HG03066 (cell line): ENCODE measurements around the gene TPRA1.
"Not testable (repeated sequence)": the region's sequence is repeated elsewhere in the genome, so short reads cannot be mapped to it uniquely, and the experiment has no call there.

Source experiments
- ATAC-seq: cut with Tn5 transposase; IDR thresholded peaks from one replicate; pipeline ENCODE4 v1.9.1; 2021; ENCODE audit warnings: low read depth; ENCODE audit not compliant: unreplicated experiment

The TPRA1 gene

DNA sequence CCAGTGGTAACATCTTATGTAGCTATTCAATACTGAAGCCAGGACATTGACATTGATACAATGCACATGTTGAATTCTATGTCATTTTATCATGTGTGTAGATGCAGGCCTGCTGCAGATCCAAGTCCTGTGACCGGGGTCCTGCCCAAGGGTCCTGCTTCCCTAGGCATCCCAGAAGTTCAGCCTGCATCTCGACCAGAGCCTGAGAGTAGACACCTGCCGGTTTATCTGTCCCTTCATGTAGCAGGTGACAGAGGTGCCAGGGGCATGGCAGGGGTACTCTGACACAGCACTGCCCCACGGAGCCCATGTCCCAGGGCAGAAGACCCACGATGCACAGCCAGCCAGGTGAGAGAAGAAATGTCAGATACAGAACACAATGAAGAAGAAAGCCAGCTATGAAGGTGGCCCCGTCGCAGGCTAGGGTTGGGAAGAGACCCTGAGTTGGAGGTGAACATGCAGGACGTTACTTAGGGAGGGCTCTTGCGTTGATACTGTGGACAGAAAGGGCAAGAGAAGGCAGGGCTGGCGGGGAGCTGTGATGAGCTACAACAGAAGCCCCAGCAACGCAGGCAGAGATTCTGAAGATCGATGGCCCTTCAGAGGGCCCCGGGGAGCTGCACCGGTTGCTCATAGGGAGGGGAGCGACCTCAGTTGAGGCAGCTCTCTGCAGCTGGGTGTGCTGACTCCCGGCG is 51.0 kb downstream of the TPRA1 start:
- ATAC-seq = no peak

DNA sequence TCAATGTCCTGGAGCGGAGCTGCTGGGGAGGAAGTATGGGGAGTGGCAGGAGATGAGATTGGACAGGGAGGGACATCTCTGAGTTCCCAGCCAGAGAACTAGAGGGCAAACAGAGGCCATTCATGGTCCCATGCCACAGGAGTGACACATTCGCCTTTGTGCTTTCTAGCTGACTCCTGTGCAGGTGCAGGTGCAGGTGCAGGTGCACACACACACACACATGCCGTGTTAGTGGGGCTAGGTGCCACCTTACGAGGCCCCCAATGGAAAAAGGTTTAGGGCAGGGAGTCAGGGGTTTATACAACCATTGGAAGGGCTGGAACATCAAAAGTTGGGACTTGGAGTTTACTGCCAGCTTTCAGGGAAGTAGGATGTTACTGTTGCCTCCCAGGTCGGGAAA is 52.0 kb downstream of the TPRA1 start:
- ATAC-seq = no peak

DNA sequence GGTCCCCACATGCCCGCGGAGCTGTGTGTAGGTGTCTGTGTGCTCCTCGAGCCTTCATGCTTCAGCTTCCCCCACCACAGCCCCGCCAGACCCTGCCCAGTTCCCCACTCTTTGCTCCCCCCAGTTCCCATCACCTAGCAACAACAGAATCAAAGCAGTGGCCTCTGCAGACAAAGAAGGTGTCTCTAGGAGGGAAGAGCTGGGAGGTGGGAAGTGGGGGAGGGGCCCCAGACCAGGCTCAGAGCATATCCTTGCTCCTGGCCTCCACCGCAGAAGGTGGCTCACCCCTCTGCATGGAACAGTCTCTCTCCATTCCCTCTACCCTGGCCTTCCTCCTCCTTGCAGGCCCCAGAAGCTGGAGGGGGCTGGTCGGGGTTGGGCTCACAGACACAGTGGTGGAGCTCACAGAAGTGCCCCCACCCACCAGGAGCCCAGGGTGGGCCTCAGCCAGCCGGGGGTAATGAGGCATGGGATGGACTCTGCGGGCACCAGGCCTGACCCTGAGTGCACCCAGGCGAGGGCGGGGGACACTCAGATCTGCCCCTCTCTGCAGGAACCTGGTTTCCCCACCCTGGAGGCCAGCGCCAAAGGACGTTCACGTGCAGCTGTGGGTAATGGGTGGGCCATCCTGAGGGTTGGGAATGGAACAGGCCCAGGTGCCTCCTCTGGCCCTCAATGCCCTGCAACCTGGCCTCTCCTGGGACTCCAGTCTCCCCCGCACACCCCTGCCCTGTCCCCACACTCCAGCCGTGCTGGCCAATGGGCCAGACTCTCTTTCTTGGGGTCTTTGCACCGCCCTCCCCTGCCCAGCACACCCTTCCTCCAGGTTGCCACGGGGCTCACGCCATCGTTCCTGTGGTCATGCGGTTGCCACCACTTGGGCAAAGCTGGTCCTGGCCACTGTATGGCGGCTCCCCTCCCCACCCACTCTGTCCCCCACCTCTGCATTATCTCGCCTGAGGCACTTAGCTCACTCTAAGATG is 53.4 kb downstream of the TPRA1 start:
- no peak for ATAC-seq

DNA sequence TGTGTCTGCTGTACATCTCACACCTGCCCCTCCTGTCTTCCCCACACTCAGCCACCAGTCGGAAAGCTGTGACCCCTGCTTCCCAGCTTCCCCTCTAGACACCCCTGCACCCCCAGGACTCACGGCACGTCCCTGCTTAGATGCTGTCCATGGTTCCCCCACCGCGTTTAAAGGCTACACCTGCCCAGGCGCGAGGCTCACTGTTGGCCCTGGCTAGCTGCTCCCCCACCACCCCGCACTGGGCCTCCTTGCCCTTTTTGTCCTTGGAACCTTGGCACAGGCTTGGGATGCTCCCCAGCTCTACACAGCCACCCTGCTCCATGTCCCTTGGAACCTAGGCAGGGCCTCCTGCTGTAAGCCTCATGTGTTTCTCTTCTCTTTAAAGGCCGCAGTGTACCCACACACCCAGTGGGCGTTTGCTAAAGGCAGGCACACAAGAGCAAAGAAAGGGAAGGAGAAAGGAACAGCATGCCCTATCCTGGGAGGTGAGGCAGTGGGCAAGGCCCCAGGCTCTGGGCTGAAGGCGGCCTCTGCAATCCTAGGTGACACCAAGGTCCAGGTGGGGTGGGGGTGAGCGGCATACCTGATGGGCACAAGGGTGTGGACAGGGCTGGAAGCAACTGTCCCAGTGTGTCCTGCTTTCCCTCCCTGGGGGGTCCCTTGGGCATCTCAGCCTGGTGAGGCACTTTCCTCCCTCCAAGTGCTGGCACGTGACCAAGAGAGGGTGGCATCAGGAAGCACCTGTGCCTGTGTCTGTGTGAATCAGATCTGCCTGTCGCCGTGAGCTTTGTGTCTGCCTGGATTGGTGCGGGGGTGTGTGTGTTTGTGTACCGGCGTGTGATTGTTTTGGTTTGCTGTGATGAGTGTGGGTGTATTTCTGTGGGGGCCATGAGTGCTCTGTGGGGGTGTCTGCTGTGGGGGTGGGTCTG is 54.4 kb downstream of the TPRA1 start:
- ATAC-seq = no peak

DNA sequence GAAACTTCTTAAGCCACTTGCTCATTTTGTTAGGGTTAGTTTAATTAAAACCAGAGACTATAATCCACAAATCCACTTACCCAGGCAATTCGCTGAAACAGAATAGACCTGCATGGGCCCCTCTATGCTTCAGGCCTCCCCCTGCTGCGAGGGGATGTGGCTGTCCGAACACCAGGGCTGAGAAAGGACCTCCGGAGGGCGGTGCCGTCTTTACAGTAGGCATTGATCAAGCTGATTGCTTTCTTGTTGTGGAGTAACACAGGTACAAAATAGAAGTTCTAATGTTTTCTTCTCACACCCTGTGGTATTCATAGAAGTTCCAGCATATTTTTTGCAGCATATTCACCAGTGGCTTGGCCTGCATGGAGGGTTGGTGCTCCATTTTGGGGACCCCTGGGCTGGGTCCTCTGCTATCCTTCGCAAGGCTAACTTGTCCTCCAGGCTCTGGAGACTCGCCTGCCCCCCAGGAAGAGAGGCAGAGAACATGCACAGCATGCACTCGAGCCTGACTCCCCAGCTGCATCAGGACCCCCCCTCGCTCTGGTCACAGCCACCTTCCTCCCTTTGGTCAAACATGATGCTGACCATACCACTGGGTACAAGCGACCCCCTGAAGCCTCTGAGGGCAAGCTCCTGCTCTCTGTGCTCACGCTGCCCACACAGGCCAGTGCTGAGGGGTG is 55.3 kb downstream of the TPRA1 start:
- no peak for ATAC-seq

DNA sequence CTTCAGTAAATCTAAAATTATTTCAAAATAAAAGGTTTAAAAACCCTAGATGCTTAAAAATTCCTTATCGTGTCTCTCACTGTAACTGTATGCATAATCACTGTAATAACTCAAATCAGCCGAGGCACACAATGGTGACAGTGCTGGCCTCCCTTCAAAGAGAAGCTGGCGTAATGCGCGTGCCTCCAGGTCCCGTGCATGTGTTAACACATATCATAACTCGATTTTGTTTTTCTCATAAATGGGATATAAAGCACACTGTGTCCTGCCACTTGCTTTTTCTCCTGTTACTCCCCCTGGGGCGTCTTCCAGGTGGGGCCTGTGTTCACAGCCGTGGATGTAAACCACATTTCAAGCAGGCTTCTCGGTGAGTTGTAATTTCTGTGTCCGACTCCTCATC is 56.0 kb downstream of the TPRA1 start:
- no peak for ATAC-seq

DNA sequence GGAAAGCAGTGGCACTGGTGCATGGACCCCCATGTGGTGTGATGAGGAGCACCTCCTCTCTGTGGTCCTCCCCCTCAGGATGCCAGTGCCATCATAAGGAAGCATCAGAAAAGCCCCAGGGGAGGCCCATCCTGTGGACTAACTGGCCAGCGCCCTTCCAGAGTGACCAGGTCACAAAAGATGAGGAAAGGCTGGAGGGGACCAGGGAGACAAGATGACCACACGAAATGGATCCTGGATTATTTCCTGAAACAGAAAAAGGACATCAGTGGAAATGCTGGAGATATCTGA is 56.4 kb downstream of the TPRA1 start:
- ATAC-seq = no peak

DNA sequence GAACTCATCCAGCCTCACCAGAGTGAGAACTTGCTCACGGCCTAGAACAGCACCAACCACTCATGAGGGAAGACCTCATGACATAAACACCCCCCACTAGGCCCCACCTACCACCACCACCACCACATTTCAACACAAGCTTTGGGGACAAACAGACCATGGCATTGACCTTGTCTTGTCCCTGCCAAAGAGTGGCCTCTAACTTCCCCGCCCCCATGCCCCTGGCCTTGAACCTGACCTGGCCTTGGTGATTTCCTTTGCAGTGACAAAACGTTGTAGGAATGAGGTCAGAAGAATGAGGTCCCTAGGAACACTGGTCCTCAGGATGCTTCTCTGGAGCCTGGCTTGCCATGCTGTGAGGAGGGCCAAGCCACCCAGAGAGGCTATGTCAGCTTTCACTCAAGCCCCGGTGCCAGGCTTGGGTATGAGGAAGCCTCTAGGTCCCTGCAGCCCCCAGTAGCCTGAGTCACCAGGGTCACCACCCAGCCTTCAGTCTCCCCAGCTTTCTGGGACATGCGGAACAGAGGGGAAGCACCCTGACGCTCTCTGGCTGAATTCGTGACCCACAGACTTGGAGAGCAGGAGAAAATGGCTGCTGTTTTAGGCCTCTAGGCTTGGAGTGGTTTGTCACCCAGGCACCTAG is 57.9 kb downstream of the TPRA1 start:
- no peak for ATAC-seq

DNA sequence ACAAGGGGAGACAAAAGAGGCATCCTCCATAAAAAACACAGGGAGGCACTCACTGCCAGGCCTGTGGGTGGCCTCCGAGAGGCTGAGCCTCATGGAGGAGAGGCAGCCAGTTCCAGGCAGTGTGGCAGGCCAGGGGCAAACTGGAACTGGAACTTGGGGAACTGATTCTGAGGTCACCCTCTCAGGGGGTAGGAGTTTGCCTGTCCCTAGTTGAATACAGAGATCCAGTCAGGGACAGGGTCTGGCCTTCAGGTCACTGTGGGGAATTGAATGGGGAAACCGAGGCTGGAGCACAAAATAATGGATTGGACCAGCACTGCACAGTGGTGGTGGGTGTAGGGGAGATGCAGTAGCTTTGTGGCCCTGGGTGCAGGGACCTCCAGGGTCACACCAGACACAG is 58.7 kb downstream of the TPRA1 start:
- no peak for ATAC-seq

DNA sequence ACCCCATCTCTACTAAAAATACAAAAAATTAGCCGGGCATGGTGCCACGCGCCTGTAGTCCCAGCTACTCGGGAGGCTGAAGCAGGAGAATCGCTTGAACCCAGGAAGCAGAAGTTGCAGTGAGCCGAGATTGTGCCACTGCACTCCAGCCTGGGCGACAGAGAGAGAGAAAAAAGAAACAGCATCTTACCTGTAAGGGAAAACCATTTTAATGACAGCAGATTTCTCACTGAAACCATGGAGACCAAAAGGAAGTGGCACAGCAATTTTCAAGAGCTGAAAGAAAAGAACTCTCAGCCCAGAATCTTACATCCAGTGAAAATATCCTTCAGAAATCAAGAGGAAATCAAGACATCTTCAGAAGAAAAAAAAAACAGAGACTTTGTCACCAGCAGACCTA is 59.7 kb downstream of the TPRA1 start:
- ATAC-seq = not testable (repeated sequence)

DNA sequence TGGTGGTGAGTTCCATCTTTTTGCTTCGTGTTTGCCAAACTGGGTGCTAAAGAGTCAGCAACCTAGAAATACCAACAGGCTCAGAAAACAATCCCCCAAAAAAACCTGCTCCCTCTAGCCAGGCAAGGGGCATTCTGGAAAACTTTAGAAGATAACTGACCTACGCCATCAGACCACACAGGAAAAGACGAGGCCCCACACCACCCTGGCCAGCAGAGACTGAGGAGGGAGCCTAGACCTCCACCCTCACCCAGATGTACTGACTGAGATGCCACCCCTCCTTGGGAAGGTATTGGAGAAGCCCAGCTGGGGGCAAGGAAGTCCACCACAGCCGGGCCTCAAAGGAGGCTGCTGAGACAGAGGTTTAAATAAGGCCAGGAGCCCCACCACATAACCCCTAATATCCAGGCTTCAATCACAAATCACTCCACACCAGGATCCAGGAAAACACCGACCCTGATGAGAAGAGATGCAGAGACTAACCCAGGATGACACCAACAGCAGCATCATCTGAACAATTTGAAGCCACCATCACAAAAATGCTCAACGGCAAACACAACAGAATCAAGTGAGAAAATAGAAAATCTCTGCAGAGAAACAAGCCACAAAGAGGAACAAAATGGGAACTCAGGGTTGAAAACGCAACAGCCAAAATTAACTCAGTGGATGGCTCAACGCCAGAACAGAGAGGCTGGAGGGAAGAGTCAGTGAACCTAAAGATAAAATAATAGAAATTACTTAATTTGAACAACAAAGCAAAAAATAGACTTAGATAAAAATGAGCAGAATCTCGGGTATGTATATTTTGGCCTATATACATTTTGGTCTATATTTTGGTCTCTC is 61.0 kb downstream of the TPRA1 start:
- no peak for ATAC-seq

DNA sequence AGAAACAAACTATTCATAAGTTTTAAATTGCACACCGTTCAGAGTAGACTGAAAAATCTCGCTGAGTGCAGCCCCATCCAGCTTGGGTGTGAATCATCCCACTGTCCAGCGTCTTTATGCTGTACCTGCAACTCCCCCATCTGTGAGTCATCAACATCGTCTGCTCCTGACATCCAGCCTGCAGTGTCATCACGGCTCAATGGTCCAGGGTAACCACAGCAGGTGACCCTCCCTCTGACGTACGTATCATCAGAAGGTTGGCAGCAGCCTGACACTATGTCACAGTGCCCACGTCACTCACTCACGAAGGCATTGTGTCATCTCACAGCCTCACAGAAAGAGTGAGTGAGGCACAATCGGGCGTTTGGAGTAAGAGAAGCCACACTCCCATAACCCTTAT is 65.2 kb downstream of the TPRA1 start:
- ATAC-seq = no peak

DNA sequence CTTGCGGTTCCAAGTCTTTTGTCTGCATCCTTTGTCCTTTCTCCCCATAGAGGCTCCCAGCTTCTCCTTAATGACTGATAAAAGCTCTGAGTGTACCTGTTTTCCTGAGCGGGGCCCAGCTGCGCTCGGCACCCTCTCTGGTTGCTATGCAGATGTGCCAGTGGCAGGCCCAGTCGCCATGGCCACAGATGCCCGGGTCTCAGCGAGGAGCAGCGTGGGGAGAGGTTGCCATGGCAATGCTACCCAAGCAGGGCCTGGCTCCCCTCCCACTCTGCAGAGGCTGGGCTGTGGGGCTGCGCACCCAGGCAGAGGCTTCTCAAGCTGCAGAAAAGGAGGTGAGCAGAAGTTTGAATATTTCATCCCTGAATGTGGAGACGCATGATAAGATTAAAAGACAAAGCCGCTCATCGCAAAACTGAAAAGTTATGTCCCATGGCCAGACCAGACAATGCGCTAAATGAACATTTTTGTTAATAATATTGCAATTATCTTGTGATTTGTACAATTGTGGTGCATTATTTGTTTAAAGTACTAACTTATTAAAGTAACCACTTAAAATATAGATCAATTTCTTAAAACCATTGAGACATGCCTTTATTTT is 66.1 kb downstream of the TPRA1 start:
- ATAC-seq = no peak
